ENCODE measurements around the gene CFAP57. TPM values are rescaled to one million over a fixed set of nuclear protein-coding genes. Genes with fewer than 3 reads are reported as not detected.

CFAP57 gene
- polyA plus RNA-seq, 3 donors = 2.6 to 5.9 (median 4.7) TPM

- no peak for DNase-seq
Observed at GRCh38 chr1:43275826-43276620, 103.9 kb downstream of the CFAP57 start.

DNA sequence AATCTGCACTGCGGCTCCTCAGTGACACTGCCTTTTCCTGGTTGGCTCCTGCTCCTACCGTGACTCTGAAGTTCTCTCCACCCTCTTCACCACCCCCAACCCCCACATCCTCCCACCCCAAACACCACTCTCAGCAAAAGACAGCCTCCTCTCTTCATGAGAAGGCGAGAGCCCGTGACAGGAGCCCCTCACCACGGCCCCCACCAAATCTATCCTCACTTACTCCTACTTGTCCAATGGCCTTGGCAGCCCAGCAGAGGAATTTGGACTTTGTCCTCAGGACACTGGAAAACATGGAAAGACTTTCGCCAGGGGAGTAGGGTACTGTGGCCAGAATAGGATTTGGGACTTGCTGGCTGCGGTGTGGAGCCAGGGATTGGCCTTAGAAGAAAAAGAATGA, 104.5 kb downstream of the CFAP57 start:
- DNase-seq = no peak

DNA sequence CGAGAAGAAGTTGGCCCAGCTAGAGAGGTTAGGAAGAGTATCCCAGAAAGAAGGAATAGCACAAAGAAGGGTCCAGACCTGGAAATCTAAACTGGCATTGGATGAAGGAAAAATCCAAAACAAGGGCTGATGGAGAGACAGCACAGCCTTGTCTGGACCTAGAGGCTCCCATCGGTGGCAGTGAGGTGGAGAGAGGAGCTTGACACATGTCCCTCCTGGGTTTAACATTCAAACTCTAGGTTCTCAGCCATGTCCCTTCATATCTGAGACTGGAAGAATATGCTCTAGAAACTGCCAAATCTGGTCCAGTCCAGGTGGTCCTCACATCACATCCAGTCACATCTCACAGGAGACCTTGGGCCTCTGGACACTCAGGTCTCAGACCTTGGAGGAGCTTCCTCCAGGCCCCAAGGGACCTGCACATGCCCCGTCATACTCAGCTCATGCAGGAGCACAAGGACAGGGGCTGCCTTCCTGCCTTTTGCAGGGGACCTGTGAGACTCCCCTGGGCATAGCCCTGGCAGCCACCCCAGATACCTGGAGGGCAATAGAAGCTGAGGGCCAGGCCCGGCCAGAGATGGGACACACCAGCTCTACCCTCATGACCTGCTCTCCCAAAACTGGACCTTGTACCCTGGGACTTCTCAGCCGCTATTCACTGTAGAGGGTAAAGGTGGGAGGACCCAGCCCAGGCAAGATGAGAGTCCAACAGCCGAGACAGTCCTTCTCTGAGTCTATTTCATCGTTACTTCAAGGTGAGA, 105.2 kb downstream of the CFAP57 start:
- no peak for DNase-seq

DNA sequence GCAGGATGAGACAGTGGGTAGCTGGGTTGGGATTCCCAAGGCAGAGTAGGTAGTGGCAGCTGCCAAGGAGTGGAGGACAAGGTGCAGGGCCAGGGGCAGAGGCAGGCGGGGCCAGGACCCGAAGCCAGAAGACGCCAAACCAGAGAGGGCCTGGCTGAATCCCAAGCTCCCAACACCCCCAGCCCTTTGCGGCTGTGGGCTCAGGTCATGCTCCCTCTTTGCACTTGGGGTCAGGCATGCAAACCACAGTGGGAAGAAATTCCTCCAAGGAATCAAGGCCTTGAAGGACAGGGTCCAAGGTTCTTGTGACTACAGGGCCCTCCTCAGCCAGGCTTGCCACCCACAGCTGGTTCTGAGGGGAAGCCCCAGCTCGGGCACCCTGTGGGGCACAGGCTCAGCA, 107.0 kb downstream of the CFAP57 start:
- DNase-seq = no peak

- no peak for DNase-seq
Observed at GRCh38 chr1:43279666-43280065, 107.5 kb downstream of the CFAP57 start.

DNA sequence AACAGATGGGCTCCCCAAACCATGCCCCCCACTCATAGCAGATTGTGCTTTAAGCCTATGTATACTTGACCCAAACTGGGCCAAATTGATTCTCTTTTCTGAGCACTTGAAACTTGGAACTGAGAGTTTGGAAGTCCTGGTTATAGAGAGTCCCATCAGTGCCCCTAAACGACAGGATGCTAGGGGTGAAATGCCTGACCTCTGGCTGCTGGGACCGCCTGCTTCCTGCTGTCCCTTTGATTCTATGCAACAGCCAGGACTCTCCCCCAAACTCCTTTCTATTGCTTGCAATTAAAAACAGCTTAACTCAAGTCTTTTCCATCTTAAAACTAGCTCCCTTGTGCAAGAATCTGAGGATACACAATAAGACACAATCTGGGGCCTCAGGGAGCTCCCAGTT, 108.6 kb downstream of the CFAP57 start:
- no peak for DNase-seq

DNA sequence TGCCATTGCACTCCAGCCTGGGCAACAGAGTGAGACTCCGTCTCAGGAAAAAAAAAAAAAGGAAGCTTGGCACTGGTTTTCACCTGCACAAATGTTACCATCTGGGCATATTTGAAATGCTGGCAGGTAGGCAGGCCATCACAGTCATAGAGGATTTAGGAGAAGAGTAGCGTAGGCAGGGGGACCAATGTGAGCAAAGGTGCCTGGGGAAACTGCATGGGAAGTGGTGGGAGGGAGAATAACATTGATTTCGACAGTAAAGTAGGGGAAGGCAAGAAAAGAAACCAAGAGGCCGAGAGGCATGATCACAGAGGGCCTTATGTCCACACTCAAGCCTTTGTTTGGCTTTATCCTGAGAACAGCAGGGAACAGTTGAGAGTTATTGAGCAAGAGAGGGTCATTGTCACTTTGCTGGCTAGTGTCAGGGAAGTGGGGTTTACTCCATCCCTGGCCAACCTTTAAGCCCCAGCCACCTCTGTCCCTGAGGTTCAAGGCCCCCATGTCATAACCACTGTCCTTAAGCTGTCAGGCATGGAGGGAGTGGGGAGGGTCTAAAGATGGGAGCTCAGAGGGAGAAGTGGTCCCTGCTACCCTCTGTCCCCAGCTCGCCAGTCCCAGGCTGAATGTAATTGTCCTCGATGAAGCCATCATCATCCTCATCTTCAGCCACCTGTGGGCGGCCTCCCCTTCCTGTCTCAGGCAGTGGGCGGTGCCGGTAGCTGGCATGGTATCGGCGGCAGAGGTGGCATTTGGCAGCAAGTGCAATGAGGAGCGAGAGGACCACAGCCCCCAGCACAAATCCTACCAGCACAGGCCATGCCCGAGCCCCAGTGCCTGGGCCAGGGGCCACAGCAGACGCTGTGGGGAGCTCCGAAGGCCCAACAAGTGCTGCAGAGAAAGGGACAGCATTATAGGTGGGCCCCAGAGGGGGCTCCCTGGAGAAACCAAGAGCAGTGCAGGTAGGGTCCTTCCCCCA, 110.4 kb downstream of the CFAP57 start:
- no peak for DNase-seq

- DNase-seq = no peak
Observed at GRCh38 chr1:43284065-43284464, 111.9 kb downstream of the CFAP57 start.

DNA sequence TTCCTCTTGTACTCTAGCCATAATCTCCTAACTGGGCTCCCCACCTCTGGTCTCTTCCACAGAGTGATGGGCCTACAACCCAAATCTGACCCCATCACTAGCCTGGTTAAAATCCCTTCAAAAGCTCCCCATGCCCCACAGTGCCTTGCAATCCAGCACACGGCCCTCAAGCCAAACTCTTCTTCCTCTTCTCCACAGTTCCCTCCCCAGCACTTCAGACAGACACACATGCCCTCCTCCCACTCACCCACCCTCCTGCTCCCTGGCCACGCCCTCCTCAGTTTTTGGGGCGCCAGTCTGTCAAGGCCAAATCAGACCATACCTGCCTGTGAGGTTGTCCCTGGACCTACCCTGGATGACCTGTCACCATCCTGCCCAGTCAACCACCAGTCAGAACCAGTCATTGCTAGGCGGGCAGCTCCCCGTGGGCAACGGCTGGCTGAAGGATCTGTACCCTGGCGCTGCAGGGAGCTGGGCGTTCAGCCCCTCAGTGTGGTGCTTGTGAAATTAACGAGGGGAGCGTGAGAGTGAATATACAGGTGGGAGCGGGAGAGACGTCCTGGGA, 112.5 kb downstream of the CFAP57 start:
- DNase-seq = no peak

DNA sequence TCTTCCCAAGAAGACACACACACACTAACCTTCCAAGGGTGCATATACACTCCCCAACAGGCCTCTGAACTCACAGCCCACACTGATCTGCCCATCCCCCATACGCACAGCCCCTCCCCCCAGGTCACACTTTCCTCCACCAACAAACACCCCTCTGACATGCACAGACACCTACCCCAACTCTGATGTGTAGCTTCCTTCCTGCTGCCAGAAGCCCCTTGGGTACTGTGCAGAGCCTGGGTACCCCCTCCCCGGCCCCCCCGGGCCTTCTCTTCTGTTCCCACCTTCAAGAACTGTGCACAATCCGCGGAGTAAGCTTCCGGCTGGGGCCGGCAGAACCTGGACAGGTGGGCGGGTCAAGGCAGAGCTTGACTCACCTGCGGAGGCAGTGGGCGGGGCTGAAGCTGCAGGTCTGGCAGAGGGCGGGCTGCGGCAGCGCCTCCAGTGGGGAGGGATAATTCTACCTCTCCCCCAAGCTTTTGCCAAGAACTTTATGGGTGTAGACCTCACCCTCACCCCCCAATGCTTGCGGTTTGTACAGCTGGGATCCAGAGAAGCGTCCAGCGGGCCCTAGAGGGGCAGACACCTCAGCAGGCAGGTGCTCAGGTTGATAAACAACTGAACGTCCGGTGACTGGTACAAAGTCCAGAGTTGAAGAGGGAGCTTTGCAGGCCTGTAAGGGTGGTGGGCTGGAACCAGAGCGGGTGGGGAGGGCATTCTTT, 113.3 kb downstream of the CFAP57 start, which contains the start of gene C1orf210:
Gene C1orf210, minus strand, starts transcription at position 313 of the 722 bp plus-strand sequence. CDS start 2,311 bp downstream, outside the sequence.
- no peak for DNase-seq

- DNase-seq = no peak
Observed at GRCh38 chr1:43286115-43286514, 114.0 kb downstream of the CFAP57 start.

DNA sequence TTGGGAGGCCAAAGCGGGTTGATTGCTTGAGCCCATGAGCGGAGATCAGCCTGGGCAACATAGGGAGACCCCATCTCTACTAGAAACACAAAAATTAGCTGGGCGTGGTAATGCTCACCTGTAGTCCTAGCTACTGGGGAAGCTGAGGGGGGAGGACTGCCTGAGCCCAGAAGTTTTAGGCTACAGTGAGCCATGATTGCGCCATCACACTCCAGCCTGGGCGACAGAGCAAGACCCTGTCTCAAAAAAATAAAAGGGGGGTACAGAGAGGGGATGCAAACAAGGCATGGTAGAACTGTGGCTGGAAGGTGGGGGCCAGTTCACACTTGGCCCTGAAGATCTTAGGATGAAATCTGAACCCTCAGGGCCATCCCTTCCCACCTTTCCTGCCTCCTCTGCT, 114.4 kb downstream of the CFAP57 start:
- DNase-seq = no peak

DNA sequence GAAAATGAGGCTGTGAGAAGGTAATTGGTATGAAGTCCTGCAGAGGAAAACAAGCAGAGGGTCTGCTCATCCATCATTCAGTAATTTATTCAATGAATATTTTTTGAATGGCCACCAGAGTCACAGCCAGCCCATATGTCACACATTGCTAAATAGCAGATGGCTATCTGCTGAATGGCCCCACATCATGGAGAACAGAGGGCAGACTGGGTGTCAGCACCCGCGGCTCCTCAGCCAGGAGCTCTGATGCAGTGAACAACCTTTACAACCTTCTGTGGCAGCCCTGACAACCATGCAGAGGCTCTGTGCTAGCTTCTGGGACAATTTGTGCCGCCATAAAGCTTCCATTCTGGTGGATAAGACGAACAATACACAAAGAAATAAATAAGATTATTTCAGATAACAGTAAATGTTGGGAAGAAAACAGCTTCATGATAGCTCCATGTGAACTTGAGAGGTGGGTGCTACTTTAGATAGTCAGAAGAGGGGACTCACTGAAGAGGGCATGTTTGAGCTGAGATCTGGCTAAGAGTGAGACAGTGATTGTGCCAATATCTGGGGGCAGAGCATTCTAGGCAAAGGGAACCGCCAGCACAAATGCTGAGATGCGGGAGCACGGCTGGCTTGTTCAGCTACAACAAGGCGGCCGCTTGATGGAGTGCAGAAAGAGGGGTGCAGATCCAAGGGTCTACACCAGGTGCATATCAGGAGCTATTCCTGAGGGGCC, 116.1 kb downstream of the CFAP57 start:
- no peak for DNase-seq

DNA sequence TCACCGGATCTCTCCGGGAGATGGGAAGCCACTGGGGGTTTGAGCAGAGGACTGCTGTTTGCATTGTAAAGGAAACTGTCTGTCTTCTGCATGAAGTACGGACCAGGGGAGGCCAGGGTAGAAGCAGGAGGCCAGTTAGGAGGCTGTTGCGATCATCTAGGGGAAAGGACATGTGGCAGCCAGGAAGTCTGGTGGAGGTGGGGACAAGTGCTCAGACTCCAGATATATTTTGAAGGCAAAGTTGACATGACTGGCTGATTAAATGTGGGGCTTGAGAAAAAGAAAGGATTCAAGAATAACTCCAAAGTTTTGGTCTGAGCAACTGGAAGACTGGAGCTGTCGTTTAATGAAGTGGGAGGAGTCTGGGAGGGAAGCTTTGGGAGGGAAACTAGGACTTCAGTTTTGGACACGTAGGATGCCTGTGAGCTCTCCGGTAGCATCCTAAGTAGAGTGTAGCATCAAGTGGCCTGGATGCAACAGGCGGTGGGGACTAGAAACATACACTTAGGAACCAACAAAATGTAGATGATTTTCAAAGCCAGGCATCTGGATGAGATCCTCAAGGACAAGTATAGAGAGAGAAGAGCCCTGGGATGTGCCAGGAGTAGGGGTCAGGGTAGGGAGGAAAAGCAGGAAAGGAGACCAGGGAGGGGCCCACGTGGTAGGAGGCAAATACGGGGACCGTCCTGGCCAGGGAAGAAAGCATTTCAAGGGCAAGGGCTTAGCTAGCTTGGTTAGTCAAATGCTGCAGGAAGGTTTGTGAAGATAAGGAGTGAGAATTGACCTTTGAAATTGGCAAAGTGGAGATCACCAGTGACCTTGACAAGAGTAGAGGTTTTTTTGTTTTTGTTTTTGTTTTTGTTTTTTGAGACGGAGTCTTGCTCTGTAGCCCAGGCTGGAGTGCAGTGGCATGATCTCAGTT, 116.9 kb downstream of the CFAP57 start:
- DNase-seq = no peak

- no peak for DNase-seq
Observed at GRCh38 chr1:43292216-43292615, 120.1 kb downstream of the CFAP57 start.

- DNase-seq = no peak
Observed at GRCh38 chr1:43292679-43293078, 120.5 kb downstream of the CFAP57 start.

- no peak for DNase-seq
Observed at GRCh38 chr1:43293176-43293575, 121.0 kb downstream of the CFAP57 start.

DNA sequence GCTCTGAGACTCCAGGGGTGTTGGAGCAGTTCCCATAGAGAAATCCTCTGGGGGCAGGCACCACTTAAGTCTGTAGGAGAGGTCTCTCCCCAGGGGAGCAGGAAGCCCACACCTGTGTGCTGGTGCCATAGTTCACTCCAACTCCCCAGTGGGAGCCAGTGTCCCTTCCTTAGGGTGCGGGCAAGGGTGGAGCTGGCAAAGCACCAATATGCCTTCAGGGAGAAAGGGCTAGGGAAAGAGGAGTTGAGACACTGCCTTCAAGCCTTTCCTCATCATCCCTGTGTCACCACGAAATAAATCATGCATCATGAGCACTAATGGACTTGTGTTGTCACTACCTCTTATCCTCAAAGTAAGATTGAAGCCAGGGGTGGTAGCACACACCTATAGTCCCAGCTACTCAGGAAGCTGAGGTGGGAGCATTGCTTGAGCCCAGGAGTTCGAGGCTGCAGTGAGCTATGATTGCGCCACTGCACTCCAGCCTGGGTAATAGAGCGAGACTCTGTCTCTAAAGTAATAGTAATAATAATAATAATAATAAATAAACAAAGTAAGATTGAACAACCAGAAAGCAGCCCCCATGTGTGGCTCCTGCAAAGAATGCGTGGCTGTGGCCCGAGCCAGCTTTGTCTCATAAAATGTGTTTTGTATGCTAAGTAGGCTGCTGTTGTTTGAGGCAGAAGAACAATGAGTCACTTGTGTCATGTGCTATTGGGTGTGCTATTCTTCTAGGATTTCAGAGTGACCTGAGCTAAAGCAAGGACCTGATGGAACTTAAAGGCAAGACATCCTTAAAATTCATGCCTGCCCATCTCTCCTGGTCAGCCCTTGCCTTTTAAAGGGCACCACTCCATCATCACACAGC, 122.0 kb downstream of the CFAP57 start:
- no peak for DNase-seq

All from renal pelvis (tissue), 4 donors.